HG03432 (cell line): Measurements from ENCODE around the gene ATAD3A.

ENCODE experiments used
- ATAC-seq: cut with Tn5 transposase; IDR thresholded peaks from one replicate; pipeline ENCODE4 v1.9.1; 2021; ENCODE audit warnings: mild to moderate bottlenecking, moderate library complexity; ENCODE audit not compliant: unreplicated experiment

Gene ATAD3A

DNA sequence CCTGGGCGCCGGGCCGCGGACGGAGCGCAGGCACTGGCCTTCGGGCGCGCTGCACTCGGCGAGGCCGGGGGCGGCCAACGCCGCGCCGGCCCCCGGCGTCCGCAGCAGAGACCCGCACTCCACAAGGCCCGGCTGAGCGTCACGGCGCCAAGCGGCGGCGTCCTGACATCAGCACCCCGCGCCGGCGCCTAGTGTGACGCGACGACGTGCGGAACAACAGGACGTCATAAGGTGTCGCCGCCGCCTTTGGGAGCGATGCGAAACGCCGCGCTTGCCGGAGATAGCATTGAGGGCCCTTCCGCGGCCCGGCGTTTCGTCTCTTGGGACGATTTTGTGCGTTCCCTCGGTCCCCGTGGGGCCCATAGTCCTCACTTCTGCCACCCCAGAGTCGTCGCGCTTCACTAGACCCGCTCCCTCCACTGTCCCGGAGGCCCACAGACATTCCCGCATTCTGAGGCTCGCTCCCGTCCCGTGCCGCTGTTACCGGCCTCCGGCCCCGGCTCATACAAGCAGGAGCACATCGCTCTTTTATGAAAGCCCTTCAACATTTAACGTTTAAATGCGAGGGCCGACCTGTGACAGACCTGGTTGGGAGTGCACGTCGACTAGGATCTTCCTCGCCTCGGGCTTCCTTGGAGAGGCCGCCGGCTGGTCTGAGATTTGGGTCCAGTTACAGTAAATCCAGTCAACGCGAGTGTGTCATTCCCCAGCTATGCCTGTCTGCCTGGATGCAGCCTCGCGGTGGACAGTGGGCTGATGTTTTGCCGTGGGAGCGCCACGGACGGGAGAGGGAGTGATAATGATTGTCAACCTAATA lies 63.0 kb downstream of the ATAD3A start, which contains the start of gene SSU72:
SSU72 (minus strand) TSS at position 143 of the 817 bp plus-strand sequence. CDS start 306 bp downstream, outside the sequence.
- peak; percentile 79 for ATAC-seq

DNA sequence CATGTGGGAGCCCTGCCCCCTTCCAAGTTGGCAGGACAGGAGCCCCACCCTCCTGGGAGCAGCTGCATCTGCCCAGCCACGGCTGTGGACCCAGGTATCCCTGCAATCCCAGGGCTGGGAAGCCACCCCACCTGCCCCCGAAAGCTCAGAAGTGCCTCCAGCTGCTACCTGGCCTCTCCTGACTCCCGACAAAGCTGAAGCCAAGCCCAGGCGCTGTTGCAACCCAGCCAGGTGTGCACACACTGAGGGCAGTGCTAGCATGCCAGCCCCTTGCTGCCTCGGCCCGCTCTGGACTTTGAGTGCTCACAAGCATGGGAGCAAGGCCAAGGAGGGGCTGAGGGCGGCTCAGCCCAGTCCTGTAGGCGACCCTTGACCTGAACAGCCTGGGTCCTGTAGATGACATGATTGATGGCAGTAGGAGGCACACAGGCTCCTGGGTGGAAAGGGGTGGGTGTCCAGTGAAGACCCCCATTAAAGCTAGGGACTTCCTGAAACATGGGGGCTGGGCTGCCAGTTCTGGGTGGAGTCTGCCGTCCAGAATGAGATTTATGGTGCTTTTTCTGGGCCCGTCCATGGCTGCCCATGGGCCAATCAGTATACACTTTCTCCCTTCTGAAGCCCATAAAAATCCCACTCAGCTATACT lies 65.5 kb downstream of the ATAD3A start:
- ATAC-seq: no peak

DNA sequence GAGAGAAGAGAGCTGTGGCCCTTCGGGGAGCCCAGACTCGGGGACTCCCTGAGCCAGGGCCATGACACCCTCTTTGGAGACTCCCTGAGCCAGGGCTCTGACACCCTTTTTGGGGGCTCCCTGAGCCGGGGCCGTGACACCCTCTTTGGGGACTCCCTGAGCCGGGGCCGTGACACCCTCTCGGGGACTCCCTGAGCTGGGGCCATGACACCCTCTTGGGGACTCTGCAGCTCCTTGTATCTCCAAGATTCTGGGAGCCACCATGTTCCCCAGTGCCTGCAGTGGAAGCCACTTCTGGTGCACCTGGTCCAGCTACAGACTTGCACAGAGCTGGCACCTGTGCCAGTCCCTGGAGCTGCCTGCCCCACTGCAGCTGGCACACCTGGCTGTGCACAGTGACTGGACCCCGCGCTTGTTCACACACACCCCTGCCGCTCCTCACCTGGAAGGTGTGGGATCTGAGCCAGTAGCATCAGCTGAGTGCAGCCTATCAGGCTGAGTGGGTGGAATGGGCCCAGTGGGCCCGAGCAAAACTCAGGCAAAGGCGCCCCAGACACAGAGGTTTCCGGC lies 66.5 kb downstream of the ATAD3A start:
- ATAC-seq: no peak

DNA sequence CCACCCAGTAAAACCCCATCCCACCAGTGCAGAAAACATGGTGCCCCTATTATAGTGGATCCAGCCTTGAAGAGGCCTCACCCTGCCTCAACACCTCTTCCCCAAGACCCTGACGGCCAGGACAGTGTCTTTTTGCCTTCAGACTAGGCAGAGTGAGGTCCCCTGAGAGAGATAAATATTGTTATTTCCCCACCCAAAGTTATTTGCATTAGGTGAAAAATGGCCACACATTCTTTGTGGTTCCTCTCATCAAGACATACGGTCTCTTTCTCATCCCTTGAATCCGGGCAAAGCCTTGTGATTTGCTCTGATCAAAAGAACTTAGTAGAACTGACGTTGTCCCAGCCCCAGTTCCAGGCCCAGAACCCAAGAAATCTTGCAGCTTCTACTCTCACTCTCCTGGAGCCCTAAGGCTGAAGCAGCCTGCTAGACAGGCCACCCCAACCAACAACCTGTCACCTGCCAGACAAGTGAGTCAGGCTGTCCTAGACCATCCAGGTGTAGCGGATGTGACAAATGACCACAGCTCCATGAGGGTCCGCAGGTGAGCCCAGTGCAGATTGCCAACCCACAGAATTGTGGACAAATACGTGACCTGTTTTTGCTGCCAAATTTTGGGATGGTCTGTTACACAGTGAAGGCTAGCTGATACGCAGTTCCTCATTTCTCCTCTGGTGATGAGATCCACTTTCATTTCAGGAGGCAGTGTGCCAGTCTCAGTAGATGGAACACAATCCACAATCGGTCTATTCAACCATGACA lies 70.8 kb downstream of the ATAD3A start:
- ATAC-seq: no peak

DNA sequence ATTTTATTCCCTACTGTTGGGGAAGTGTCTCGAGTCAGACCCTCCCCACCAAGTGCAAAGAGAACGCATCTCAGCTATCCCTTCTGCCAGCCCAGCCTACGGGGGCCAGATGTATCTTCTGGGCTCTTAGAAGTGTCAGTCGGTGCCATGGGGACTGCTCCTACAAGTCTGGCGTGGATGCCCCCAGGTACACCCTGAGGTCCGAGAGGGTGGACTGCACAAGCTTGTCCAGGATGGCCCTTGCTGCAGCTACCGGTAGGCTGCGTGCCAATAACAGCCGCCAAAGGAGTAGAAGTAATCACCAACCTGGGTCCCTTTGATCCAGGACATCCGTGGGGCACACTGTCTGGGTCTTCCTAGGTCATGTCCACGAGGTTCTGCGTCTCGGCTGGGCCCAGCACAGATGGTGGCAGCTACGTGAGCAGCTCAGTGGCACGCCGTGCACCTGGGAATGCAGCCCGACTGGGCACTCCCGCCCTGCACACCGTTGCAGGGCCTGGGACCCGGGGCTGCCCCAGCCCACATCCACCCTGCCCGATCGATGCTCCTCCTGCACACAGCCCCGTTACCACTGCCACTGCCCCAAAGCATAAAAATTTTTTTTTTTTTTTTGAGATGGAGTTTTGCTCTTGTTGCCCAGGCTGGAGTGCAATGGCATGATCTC lies 71.5 kb downstream of the ATAD3A start:
- no peak for ATAC-seq
